ENCODE data around the gene TMEM145. TPM values are rescaled to one million over a fixed set of nuclear protein-coding genes. Genes with fewer than 3 reads are reported as not detected.

TMEM145 gene
- total and polyA plus RNA-seq, 8 donors = 0.37 to 44.3 (median 0.61) TPM; not detected in 3

DNA sequence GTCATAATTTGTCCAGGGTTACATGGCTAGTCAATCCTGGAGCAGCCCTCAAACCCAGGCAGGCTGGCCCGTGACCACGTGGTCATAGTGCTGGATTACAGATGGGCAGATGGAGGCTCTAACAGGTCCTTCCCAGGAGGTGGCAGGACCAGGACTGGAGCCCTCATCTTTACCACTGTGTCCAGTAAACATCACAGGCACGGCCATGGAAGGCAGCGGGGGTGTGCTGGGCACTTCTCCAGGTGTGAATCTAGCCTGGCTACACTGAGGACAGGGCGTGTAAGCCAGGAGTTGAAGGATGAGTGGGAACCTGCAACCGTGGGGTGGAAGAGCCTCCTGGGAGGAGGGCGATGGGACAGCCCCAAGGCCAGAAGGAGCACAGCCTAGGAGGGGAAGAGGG is 38.0 kb upstream of the TMEM145 start:
- Histone ChIP-seq H3K4me1 (peaks cover 55 to 89% (median 82%) of the 10 kb centered on the region in 4 donors), H3K9me3 (no peaks in the 10 kb centered on the region), H3K36me3 (peaks cover 30 to 47% (median 44%) of the 10 kb centered on the region in 4 donors), H3K27ac (peak overlapping the region in 3 of 5 donors; percentile 0 to 26 (median 25)), H3K4me3 (no peak overlapping the region), H3K27me3 (no peaks in the 10 kb centered on the region)
- WGBS, 5 donors = 53 to 63% (median 57%) methylated on average over 7 of the region's 7 CpGs
- no peak for DNase-seq
- intact Hi-C loops (cut with DNase I; ENCODE audit: low total_unique reads) = no loop called here
- TF ChIP-seq EP300 (IDR thresholded peaks at IDR 0.05) = no peak
- TF ChIP-seq POLR2A (IDR thresholded peaks at IDR 0.05) = no peak
- TF ChIP-seq CTCF (IDR thresholded peaks at IDR 0.05) = no peak
- TF ChIP-seq POLR2AphosphoS5 (IDR thresholded peaks at IDR 0.05) = no peak

GRCh38 chr19:42275517-42275916 is 37.6 kb upstream of the TMEM145 start:
- intact Hi-C loops (cut with DNase I; ENCODE audit: low total_unique reads) = no loop called here
- DNase-seq = no peak
- H3K36me3 ChIP-seq = peaks cover 30 to 47% (median 44%) of the 10 kb centered on the region in 4 donors
- no peaks in the 10 kb centered on the region for H3K9me3 ChIP-seq
- 77 to 93% (median 87%) methylated on average over 3 of the region's 3 CpGs for WGBS, 5 donors
- peak overlapping the region in 3 of 5 donors; percentile 4 to 98 (median 25) for H3K27ac ChIP-seq
- H3K4me1 ChIP-seq = peaks cover 51 to 89% (median 80%) of the 10 kb centered on the region in 4 donors
- H3K27me3 ChIP-seq = no peaks in the 10 kb centered on the region
- TF ChIP-seq EP300 (IDR thresholded peaks at IDR 0.05) (no peak), POLR2AphosphoS5 (IDR thresholded peaks at IDR 0.05) (no peak), POLR2A (IDR thresholded peaks at IDR 0.05) (no peak), CTCF (IDR thresholded peaks at IDR 0.05) (no peak)
- H3K4me3 ChIP-seq = no peak overlapping the region

GRCh38 chr19:42276284-42276683 is 36.8 kb upstream of the TMEM145 start:
- Histone ChIP-seq H3K4me1 (peaks cover 49 to 89% (median 80%) of the 10 kb centered on the region in 4 donors), H3K36me3 (peaks cover 30 to 47% (median 44%) of the 10 kb centered on the region in 4 donors), H3K4me3 (no peak overlapping the region), H3K27me3 (no peaks in the 10 kb centered on the region), H3K9me3 (no peaks in the 10 kb centered on the region), H3K27ac (peak overlapping the region in 4 of 5 donors; percentile 37 to 100 (median 96))
- DNase-seq = no peak
- WGBS, 5 donors = 40 to 73% (median 68%) methylated on average over 3 of the region's 3 CpGs
- no peak for TF ChIP-seq CTCF (IDR thresholded peaks at IDR 0.05)
- TF ChIP-seq POLR2A (IDR thresholded peaks at IDR 0.05) = no peak
- no peak for TF ChIP-seq POLR2AphosphoS5 (IDR thresholded peaks at IDR 0.05)
- no peak for TF ChIP-seq EP300 (IDR thresholded peaks at IDR 0.05)
- intact Hi-C loops (cut with DNase I; ENCODE audit: low total_unique reads) = no loop called here

DNA sequence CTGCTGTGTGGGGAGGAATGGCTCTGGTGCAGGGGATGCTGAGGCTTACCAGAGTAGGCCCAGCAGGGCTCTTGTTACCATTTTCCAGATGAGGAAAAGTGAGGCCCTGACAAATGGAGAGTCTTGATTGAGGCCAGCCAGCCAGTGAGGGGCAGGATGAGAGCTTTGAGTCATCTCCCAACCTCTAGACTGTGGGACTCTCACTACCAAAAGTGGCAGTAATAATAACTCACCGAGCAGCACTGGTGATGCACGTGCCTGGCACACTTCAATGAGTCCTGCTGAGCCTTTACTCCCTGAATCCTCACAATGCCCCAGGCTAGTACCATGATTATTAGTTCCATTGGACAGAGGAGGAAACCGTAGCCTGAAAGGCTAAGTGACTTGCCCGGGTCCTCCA is 36.3 kb upstream of the TMEM145 start:
- intact Hi-C loops (cut with DNase I; ENCODE audit: low total_unique reads) = no loop called here
- Histone ChIP-seq H3K27ac (peak overlapping the region in 4 of 5 donors; percentile 94 to 100 (median 96)), H3K9me3 (no peaks in the 10 kb centered on the region), H3K27me3 (no peaks in the 10 kb centered on the region), H3K4me1 (peaks cover 53 to 89% (median 81%) of the 10 kb centered on the region in 4 donors), H3K4me3 (no peak overlapping the region), H3K36me3 (peaks cover 29 to 43% (median 41%) of the 10 kb centered on the region in 4 donors)
- DNase-seq = no peak
- 62 to 87% (median 78%) methylated on average over 4 of the region's 4 CpGs for WGBS, 5 donors
- TF ChIP-seq POLR2AphosphoS5 (IDR thresholded peaks at IDR 0.05) (no peak), EP300 (IDR thresholded peaks at IDR 0.05) (no peak), CTCF (IDR thresholded peaks at IDR 0.05) (no peak), POLR2A (IDR thresholded peaks at IDR 0.05) (no peak)

Data from stomach (tissue), 9 donors.